H9 (cell line): ENCODE results near the gene IQGAP2. TPM values are rescaled to one million over a fixed set of nuclear protein-coding genes. Genes with fewer than 3 reads are reported as not detected.

Source experiments
- DNase-seq: peaks from one replicate; pipeline ENCODE4 v3.0.0-alpha.2; 2017
- H2AFZ ChIP-seq: one replicate; pipeline ENCODE4 v1.6.1; 2013; ENCODE audit warnings: mild to moderate bottlenecking, low read length, control low read depth, moderate library complexity
- H2AK5ac ChIP-seq: 2 replicates; pipeline ENCODE4 v1.6.1; 2013; ENCODE audit warnings: low read length, control low read depth, mixed read lengths; ENCODE audit not compliant: insufficient read length
- H2BK120ac ChIP-seq: one replicate; pipeline ENCODE4 v1.6.1; 2013; ENCODE audit warnings: low read depth, mild to moderate bottlenecking, low read length, control low read depth, inconsistent platforms; ENCODE audit not compliant: poor library complexity, severe bottlenecking
- H2BK12ac ChIP-seq: 2 replicates; pipeline ENCODE4 v1.6.1; 2013; ENCODE audit warnings: low read length, control low read depth, mixed read lengths, low read depth; ENCODE audit not compliant: insufficient read length
- H2BK15ac ChIP-seq: 2 replicates; pipeline ENCODE4 v1.6.1; 2013; ENCODE audit warnings: low read depth, low read length, control low read depth
- H2BK20ac ChIP-seq: one replicate; pipeline ENCODE4 v1.6.1; 2013; ENCODE audit warnings: low read depth, mild to moderate bottlenecking, low read length, control low read depth, inconsistent platforms; ENCODE audit not compliant: poor library complexity, severe bottlenecking
- H2BK5ac ChIP-seq: 2 replicates; pipeline ENCODE4 v1.6.1; 2013; ENCODE audit warnings: low read length, control low read depth, mixed read lengths; ENCODE audit not compliant: insufficient read length
- H3K14ac ChIP-seq: 2 replicates; pipeline ENCODE4 v1.6.1; 2013; ENCODE audit warnings: low read length, control low read depth; ENCODE audit not compliant: insufficient read depth
- H3K18ac ChIP-seq: 2 replicates; pipeline ENCODE4 v1.6.1; 2013; ENCODE audit warnings: low read depth, mild to moderate bottlenecking, mixed read lengths, low read length, control low read depth; ENCODE audit not compliant: insufficient read length
- H3K23ac ChIP-seq: 2 replicates; pipeline ENCODE4 v1.6.1; 2013; ENCODE audit warnings: low read length, control low read depth, mixed read lengths, low read depth; ENCODE audit not compliant: insufficient read length
- H3K23me2 ChIP-seq: 2 replicates; pipeline ENCODE4 v1.6.1; 2013; ENCODE audit warnings: low read depth, mild to moderate bottlenecking, mixed read lengths, low read length, control low read depth; ENCODE audit not compliant: insufficient read length, poor library complexity, severe bottlenecking
- H3K27ac ChIP-seq: 2 replicates; pipeline ENCODE4 v1.5.1; 2013; ENCODE audit warnings: low read length, control low read depth, mixed read lengths, low read depth; ENCODE audit not compliant: insufficient read length
- H3K27me3 ChIP-seq: 2 replicates; pipeline ENCODE4 v1.6.1; 2013; ENCODE audit warnings: low read length, control low read depth, inconsistent platforms; ENCODE audit not compliant: insufficient read depth
- H3K4ac ChIP-seq: 2 replicates; pipeline ENCODE4 v1.6.1; 2013; ENCODE audit warnings: low read depth, mild to moderate bottlenecking, control low read depth, inconsistent platforms, low read length, moderate library complexity
- H3K4me1 ChIP-seq: 2 replicates; pipeline ENCODE4 v1.6.1; 2013; ENCODE audit warnings: low read length, control low read depth, inconsistent platforms; ENCODE audit not compliant: insufficient read depth
- H3K4me2 ChIP-seq: 2 replicates; pipeline ENCODE4 v1.6.1; 2013; ENCODE audit warnings: low read length, control low read depth, mixed read lengths; ENCODE audit not compliant: insufficient read length, insufficient read depth
- H3K56ac ChIP-seq: 2 replicates; pipeline ENCODE4 v1.6.1; 2013; ENCODE audit warnings: low read depth, mild to moderate bottlenecking, mixed read lengths, low read length, control low read depth; ENCODE audit not compliant: insufficient read length
- H3K79me1 ChIP-seq: 2 replicates; pipeline ENCODE4 v1.6.1; 2013; ENCODE audit warnings: low read depth, mild to moderate bottlenecking, moderate library complexity, low read length, control low read depth, inconsistent platforms; ENCODE audit not compliant: insufficient read depth, poor library complexity, severe bottlenecking
- H3K79me2 ChIP-seq: 2 replicates; pipeline ENCODE4 v1.6.1; 2013; ENCODE audit warnings: low read length, control low read depth, inconsistent platforms; ENCODE audit not compliant: insufficient read depth
- H3K9ac ChIP-seq: 2 replicates; pipeline ENCODE4 v1.6.1; 2013; ENCODE audit warnings: low read length, control low read depth, mixed read lengths; ENCODE audit not compliant: insufficient read length; ENCODE audit errors: extremely low read depth
- H3K9me3 ChIP-seq: one replicate; pipeline ENCODE4 v1.6.1; 2013; ENCODE audit warnings: low read depth, low read length, inconsistent platforms; ENCODE audit not compliant: control insufficient read depth
- H3T11ph ChIP-seq: one replicate; pipeline ENCODE4 v1.6.1; 2013; ENCODE audit warnings: mild to moderate bottlenecking, low read length, control low read depth, inconsistent platforms
- H4K20me1 ChIP-seq: one replicate; pipeline ENCODE4 v1.6.1; 2013; ENCODE audit not compliant: control insufficient read depth, insufficient read length, insufficient read depth
- H4K5ac ChIP-seq: 2 replicates; pipeline ENCODE4 v1.6.1; 2013; ENCODE audit warnings: low read depth, mild to moderate bottlenecking, mixed read lengths, low read length, control low read depth; ENCODE audit not compliant: insufficient read length
- H4K8ac ChIP-seq: replicated peaks from 2 replicates; pipeline ENCODE4 v1.6.1; 2013; ENCODE audit warnings: low read length, control low read depth, mixed read lengths, low read depth; ENCODE audit not compliant: insufficient read length
- H4K91ac ChIP-seq: 2 replicates; pipeline ENCODE4 v1.6.1; 2013; ENCODE audit warnings: low read depth, mild to moderate bottlenecking, moderate library complexity, mixed read lengths, low read length, control low read depth; ENCODE audit not compliant: insufficient read length
- H3K27ac Mint-ChIP-seq, 3 experiments: 2 replicates in 2 of 3; 3 replicates in 1 of 3; pipeline ENCODE4 v1.8.0; 2020 to 2021; ENCODE audit warnings: mixed read lengths in 3 of 3, mild to moderate bottlenecking in 1 of 3, moderate library complexity in 1 of 3
- H3K27me3 Mint-ChIP-seq: 2 replicates; pipeline ENCODE4 v1.8.0; 2021; ENCODE audit warnings: low read depth, mild to moderate bottlenecking, moderate library complexity, mixed read lengths
- H3K36me3 Mint-ChIP-seq, 3 experiments: 2 replicates in 2 of 3; 3 replicates in 1 of 3; pipeline ENCODE4 v1.8.0; 2020 to 2021; ENCODE audit warnings: low read depth in 3 of 3, mixed read lengths in 3 of 3; ENCODE audit not compliant: insufficient read depth in 1 of 3
- H3K4me1 Mint-ChIP-seq, 2 experiments: 2 replicates each; pipeline ENCODE4 v1.8.0; 2020; ENCODE audit warnings: mixed read lengths in 2 of 2
- H3K4me3 Mint-ChIP-seq, 2 experiments: 2 replicates in 1 of 2; 3 replicates in 1 of 2; pipeline ENCODE4 v1.8.0; 2020 to 2021; ENCODE audit warnings: mild to moderate bottlenecking in 2 of 2, mixed read lengths in 2 of 2, moderate library complexity in 1 of 2
- H3K9me3 Mint-ChIP-seq, 2 experiments: 2 replicates in 1 of 2; 3 replicates in 1 of 2; pipeline ENCODE4 v1.8.0; 2020; ENCODE audit warnings: mild to moderate bottlenecking in 2 of 2, mixed read lengths in 2 of 2, moderate library complexity in 1 of 2
- WGBS: extraction: QIAGEN DNeasy Blood & Tissue Kit; methylation state at CpG from one replicate; pipeline ENCODE4 v1.1.7; 2013; ENCODE audit warnings: missing lambda C conversion rate, low lambda C conversion rate, mixed read lengths; ENCODE audit not compliant: insufficient read length; ENCODE audit errors: extremely low coverage; 5-methylcytosine and 5-hydroxymethylcytosine counted together
- total RNA-seq: library from RNA; stranded (reverse); gene quantifications from 2 replicates; pipeline ENCODE4 v1.2.1, GENCODE V29; 2021
- TF ChIP-seq, protein P1 (sequence below): fragments of 200-600 bp; sonication (generic); conservative IDR thresholded peaks from 3 replicates; pipeline ENCODE4 v1.8.0; 2021; ENCODE audit warnings: antibody characterized with exemption, mild to moderate bottlenecking

Gene IQGAP2
- total RNA-seq, 1 experiment from 2014 or later, result 22.5 TPM

DNA sequence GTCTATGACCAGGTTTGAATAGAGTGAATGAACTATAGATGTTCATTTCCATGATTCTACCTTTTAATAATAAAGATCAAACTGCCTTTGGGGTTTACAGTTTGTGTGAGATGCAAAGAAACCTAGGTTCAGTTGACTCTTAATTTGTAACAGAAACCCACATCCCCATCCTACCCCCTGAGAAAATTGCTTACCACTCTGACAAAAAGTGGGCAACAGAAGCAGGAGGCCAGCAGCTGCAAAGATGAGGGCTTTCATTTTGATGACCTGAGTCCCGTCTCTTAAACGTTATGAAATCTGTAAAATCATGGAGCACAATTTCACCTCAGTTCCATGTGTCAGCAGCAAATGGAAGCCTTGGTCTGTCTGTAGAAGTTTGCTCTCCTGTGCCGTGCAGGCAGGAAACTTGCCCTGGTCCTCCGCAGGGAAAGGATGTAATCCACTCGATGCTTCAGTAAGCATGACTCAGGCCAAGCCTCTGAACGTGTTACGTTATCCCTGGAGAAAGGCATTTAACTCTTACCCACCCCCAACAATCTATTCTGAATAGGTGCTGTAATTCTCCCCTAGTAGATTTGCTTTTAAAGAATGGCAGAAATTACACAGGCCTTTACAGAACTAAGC lies 220.0 kb downstream of the IQGAP2 start, which contains the start of gene F2RL2:
Gene F2RL2 (minus strand): TSS at position 431 of the 624 bp plus-strand sequence. CDS start 173 bp downstream, at position 258.
- Histone ChIP-seq H2AK5ac (no peak within 1 kb of the TSS), H4K20me1 (no peaks in the 10 kb centered on the region), H3K4ac (no peak within 1 kb of the TSS), H2AFZ (no peak within 1 kb of the TSS), H3K9ac (no peak within 1 kb of the TSS), H3K56ac (no peak within 1 kb of the TSS), H3K14ac (no peak within 1 kb of the TSS), H3K18ac (no peak within 1 kb of the TSS), H4K8ac (no peak within 1 kb of the TSS), H2BK20ac (no peak within 1 kb of the TSS), H2BK5ac (peak within 1 kb of the TSS; percentile 15), H3K27me3 (no peaks in the 10 kb centered on the region), H3K23ac (no peak within 1 kb of the TSS), H3K4me2 (no peak within 1 kb of the TSS), H3K9me3 (no peaks in the 10 kb centered on the region), H3T11ph (no peak within 1 kb of the TSS), H4K5ac (no peak within 1 kb of the TSS), H2BK120ac (no peak within 1 kb of the TSS), H4K91ac (no peak within 1 kb of the TSS), H3K27ac (no peak within 1 kb of the TSS), H3K79me2 (no peaks in the 10 kb centered on the region), H2BK12ac (no peak within 1 kb of the TSS), H3K79me1 (no peaks in the 10 kb centered on the region), H2BK15ac (no peak within 1 kb of the TSS), H3K23me2 (no peaks in the 10 kb centered on the region), H3K4me1 (0 out of 2 replicates have a peak, but pooled peaks cover 3% of the 10 kb centered on the region)
- DNase-seq, result peak; percentile 49
- no CpG with 5 or more reads among the region's 7 CpGs for WGBS
- Mint-ChIP-seq H3K4me3 (no peak within 1 kb of the TSS), H3K4me1 (peaks cover 11 to 22% of the 10 kb centered on the region in 2 experiments), H3K9me3 (no peaks in the 10 kb centered on the region), H3K36me3 (peaks cover 0 to 5% (median under 1%) of the 10 kb centered on the region in 3 experiments; a peak in 2 of 7 replicates), H3K27ac (peak within 1 kb of the TSS in 2 of 3 experiments; percentile 39 to 56; a peak in 2 of 7 replicates), H3K27me3 (no peaks in the 10 kb centered on the region)
- TF ChIP-seq, protein P1, sequence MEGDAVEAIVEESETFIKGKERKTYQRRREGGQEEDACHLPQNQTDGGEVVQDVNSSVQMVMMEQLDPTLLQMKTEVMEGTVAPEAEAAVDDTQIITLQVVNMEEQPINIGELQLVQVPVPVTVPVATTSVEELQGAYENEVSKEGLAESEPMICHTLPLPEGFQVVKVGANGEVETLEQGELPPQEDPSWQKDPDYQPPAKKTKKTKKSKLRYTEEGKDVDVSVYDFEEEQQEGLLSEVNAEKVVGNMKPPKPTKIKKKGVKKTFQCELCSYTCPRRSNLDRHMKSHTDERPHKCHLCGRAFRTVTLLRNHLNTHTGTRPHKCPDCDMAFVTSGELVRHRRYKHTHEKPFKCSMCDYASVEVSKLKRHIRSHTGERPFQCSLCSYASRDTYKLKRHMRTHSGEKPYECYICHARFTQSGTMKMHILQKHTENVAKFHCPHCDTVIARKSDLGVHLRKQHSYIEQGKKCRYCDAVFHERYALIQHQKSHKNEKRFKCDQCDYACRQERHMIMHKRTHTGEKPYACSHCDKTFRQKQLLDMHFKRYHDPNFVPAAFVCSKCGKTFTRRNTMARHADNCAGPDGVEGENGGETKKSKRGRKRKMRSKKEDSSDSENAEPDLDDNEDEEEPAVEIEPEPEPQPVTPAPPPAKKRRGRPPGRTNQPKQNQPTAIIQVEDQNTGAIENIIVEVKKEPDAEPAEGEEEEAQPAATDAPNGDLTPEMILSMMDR, result no peak
